PC-9 (cell line): Measurements from ENCODE around the gene GALNT9.

ENCODE experiments used
- CTCF ChIP-seq: fragments of 200-600 bp; sonication (generic); conservative IDR thresholded peaks from 2 replicates; pipeline ENCODE4 v1.6.1; 2017; ENCODE audit warnings: mixed run types, antibody characterized with exemption, mild to moderate bottlenecking, moderate library complexity
- EZH2 ChIP-seq: fragments of 200-600 bp; sonication (generic); IDR thresholded peaks from 2 replicates; pipeline ENCODE4 v1.8.0; 2017; ENCODE audit warnings: antibody characterized with exemption, low read depth

- no peak for TF ChIP-seq CTCF
- TF ChIP-seq EZH2 = no peak
These were observed 63.0 kb downstream of the GALNT9 start for GRCh38 chr12:132266370-132266769.
